ENCODE measurements around the gene RAB11FIP4. TPM values are rescaled to one million over a fixed set of nuclear protein-coding genes. Genes with fewer than 3 reads are reported as not detected.

RAB11FIP4 gene
- total and polyA plus RNA-seq, 9 of the 15 experiments (the other 6 are each of a cell fraction or from before 2014, with no cell fraction given), result 0.62 to 16.6 (median 8.9) TPM

- no peak overlapping the region for H3K4me2 ChIP-seq (ENCODE audit: insufficient read depth, low read length)
- H3K27ac ChIP-seq (ENCODE audit: extremely low read depth, low read depth, low read length), result no peak overlapping the region
- intact Hi-C loops (cut with micrococcal nuclease) (no loop called here), in situ Hi-C loops (cut with MboI) (loop anchor here (10.0 kb wide), 1 partner anchor 371 kb away; no protein-coding TSS in a partner anchor)
- H3K27me3 ChIP-seq (ENCODE audit: control insufficient read depth in 2 of 2, insufficient read depth in 2 of 2, low read length in 2 of 2), result peaks cover 0 to 23% of the 10 kb centered on the region in 2 experiments; a peak in 3 of 5 replicates
- H3K9me1 ChIP-seq (ENCODE audit: control insufficient read depth, insufficient read depth, low read length), result no peaks in the 10 kb centered on the region
- no peaks in the 10 kb centered on the region for H3K9me3 ChIP-seq (replicated peaks; ENCODE audit: control insufficient read depth, insufficient read depth, low read depth, low read length)
- H3K4me3 ChIP-seq, result no peak overlapping the region
- POLR2A ChIA-PET, result interaction anchor here (0.7 kb wide), 1 partner anchor 430 kb away, joined by 4 read pairs; no protein-coding TSS in a partner anchor
- no peaks in the 10 kb centered on the region; the same call in none of the 2 replicates for H4K20me1 ChIP-seq (replicated peaks; ENCODE audit: control insufficient read depth, insufficient read depth, low read length)
- no peak overlapping the region for H2AFZ ChIP-seq (ENCODE audit: low read depth, low read length)
- ATAC-seq (no peak), DNase-seq (ENCODE audit: extremely low read depth in 1 of 4, low spot score in 3 of 4) (no peak), FAIRE-seq (no peak)
- TF ChIP-seq MED1 (CRISPR knock-in tag; IDR thresholded peaks at IDR 0.05; ENCODE audit: borderline replicate concordance) (no peak), CBX2 (IDR thresholded peaks at IDR 0.05; ENCODE audit: insufficient read depth, low read length, poor library complexity, severe bottlenecking) (no peak), ZNF217 (CRISPR knock-in tag; IDR thresholded peaks at IDR 0.05) (no peak), PTRF (tag; IDR thresholded peaks at IDR 0.05) (no peak), ZBTB17 (CRISPR knock-in tag; IDR thresholded peaks at IDR 0.05) (no peak), ZNF57 (CRISPR knock-in tag; IDR thresholded peaks at IDR 0.05) (no peak), GATAD2A (IDR thresholded peaks at IDR 0.05) (no peak), HMGN3 (IDR thresholded peaks at IDR 0.05; ENCODE audit: borderline replicate concordance, extremely low read depth, insufficient read length, low read depth, low read length) (no peak), JUND (IDR thresholded peaks at IDR 0.05; ENCODE audit: borderline replicate concordance, low read depth, low read length) (no peak), JUND (tag; IDR thresholded peaks at IDR 0.05; ENCODE audit: borderline replicate concordance, low read depth, low read length) (no peak), UBTF (IDR thresholded peaks at IDR 0.05; ENCODE audit: borderline replicate concordance in 1 of 2, low read depth in 2 of 2, low read length in 2 of 2) (no peak), JUNB (CRISPR knock-in tag; conservative IDR thresholded peaks at IDR 0.05) (no peak), SMAD1 (IDR thresholded peaks at IDR 0.05; ENCODE audit: low read depth, low read length, partially characterized antibody) (no peak), CREM (IDR thresholded peaks at IDR 0.05; ENCODE audit: low read depth) (no peak), ZNF778 (CRISPR knock-in tag; IDR thresholded peaks at IDR 0.05) (no peak)
- BruUV-seq (replicated peaks), result no TSS peak
- CTCF ChIA-PET (ENCODE audit: low intra/inter-chr PET ratio), result no interaction called here
- H3K79me2 ChIP-seq (ENCODE audit: control insufficient read depth, insufficient read depth, low read length), result no peaks in the 10 kb centered on the region
- no peak overlapping the region for H3K9ac ChIP-seq (ENCODE audit: insufficient read depth in 1 of 2, low read depth in 2 of 2, low read length in 2 of 2)
- WGBS (ENCODE audit: insufficient coverage, low coverage, missing lambda C conversion rate), result 35% methylated on average over 7 of the region's 7 CpGs
- H3K36me3 ChIP-seq (ENCODE audit: control insufficient read depth, insufficient read depth, low read length), result no peaks in the 10 kb centered on the region
- H3K4me1 ChIP-seq (replicated peaks in 1 of 2; ENCODE audit: control insufficient read depth in 2 of 2, insufficient read depth in 2 of 2, low read length in 2 of 2), result peaks cover 0 to 4% of the 10 kb centered on the region in 2 experiments; a peak in 3 of 5 replicates
Observed at GRCh38 chr17:31385428-31386285, 5.8 kb upstream of the RAB11FIP4 start.

All from K562 (cell line).